ENCODE measurements around the gene SMS.

The SMS gene

DNA sequence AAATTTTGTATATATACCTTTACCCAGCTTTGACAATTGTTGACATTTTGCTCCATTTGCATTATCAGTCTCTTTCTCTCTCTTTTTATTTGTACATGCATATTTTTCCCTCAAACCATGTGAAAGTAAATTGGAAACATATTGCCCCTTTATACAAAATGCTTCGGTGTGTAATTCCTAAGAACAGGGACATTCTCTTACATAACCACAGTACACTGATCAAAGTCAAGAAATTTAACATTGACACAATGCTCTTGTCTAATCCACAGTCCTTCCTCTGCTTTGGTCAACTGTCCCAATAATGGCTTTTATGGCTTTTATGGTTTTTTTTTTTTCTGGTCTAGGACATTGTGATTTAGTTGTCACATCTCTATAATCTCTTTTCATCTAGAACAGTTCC is 9.5 kb upstream of the SMS start:
- Histone ChIP-seq H4K20me1 (no peaks in the 10 kb centered on the region), H3K27ac (no peak overlapping the region), H3K4me3 (no peak overlapping the region), H3K4me1 (no peaks in the 10 kb centered on the region; the same call in 1 of the 2 replicates), H3K4me2 (no peak overlapping the region), H3K36me3 (no peaks in the 10 kb centered on the region), H3K27me3 (no peaks in the 10 kb centered on the region), H3K9me3 (no peaks in the 10 kb centered on the region), H3K9ac (no peak overlapping the region)
- TF ChIP-seq Cebpa-rat (IDR thresholded peaks at IDR 0.05), result no peak

DNA sequence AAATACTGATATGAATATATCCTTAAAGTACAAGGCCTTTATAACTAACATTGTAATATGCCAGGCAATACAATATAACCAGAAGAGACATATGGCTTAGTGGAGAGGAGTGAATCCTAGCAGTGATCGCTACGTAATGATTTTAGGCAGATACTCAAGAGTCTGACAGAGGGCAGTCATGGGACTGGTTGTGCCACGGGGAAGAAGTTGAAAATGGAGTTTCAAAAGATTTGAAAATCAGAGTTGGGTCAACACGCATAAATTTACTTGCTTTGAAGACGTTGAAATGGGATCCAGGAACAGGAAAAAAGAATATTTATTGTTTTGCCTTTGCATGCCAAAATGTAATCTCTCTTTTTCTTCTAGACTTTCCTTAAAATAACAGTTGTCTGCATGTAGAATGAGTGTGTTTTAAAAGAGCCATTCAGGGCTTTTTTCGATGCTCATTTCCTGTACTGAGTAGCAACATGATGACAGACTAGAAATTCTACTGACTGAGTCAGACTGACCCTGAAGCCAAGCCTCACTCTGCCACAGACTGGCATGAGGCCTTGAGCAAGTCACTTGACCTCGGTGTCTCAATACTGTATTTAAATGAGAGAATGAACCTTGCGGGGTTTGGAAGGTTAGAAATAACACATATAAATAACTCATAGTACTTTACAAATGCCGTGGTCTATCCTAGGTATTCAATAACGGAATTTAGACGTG is 8.1 kb upstream of the SMS start:
- H3K4me3 ChIP-seq, result no peak overlapping the region
- no peak for TF ChIP-seq Cebpa-rat (IDR thresholded peaks at IDR 0.05)
- H3K9ac ChIP-seq, result no peak overlapping the region
- H4K20me1 ChIP-seq, result no peaks in the 10 kb centered on the region
- H3K9me3 ChIP-seq, result no peaks in the 10 kb centered on the region
- no peak overlapping the region for H3K27ac ChIP-seq
- no peaks in the 10 kb centered on the region for H3K36me3 ChIP-seq
- H3K27me3 ChIP-seq, result no peaks in the 10 kb centered on the region
- H3K4me1 ChIP-seq, result no peaks in the 10 kb centered on the region; the same call in 1 of the 2 replicates
- H3K4me2 ChIP-seq, result no peak overlapping the region

DNA sequence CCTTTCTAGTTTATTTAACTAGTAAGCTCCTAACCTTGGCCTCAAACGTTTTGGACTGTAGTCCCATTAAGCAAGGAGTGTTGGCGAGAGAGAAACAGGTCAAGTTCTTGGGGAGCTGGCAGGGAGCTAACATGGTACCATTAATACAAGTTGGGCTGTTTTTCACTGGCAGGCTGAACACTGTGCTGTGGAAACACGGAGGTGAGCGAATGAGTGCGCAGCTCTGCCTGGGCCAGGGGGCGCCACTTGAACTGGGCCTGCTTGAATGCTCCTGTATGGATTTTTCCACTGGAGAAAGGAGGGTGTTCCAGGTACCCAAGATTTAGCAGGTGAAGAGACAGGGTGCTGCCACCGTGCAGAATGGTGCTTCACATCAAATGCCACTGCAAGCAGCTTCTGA is 7.4 kb upstream of the SMS start:
- Histone ChIP-seq H3K36me3 (no peaks in the 10 kb centered on the region), H3K9me3 (no peaks in the 10 kb centered on the region), H3K9ac (no peak overlapping the region), H3K4me3 (no peak overlapping the region), H3K4me2 (no peak overlapping the region), H4K20me1 (no peaks in the 10 kb centered on the region), H3K27ac (no peak overlapping the region), H3K4me1 (no peaks in the 10 kb centered on the region; the same call in 1 of the 2 replicates), H3K27me3 (no peaks in the 10 kb centered on the region)
- no peak for TF ChIP-seq Cebpa-rat (IDR thresholded peaks at IDR 0.05)

DNA sequence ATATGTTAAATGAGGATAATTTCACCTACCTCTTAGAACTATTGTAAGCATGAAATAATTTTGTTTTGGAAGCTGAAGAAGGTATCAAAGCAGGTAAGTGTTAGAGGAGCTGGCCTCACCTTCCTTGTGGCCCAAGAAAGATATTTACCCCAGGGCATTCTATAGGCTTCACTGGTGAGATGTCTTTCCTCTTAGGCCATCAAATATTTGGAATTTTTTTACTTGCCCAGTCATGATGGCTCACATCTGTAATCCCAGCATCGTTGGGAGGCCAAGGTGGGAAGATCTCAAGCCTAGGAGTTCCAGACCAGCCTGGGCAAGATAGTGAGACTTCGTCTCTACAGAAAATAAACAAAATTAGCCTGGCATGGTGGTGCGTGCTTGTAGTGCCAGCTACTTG is 6.1 kb upstream of the SMS start:
- Histone ChIP-seq H3K4me1 (no peaks in the 10 kb centered on the region; the same call in 1 of the 2 replicates), H4K20me1 (no peaks in the 10 kb centered on the region), H3K4me3 (no peak overlapping the region), H3K36me3 (no peaks in the 10 kb centered on the region), H3K9ac (no peak overlapping the region), H3K27ac (no peak overlapping the region), H3K9me3 (no peaks in the 10 kb centered on the region), H3K4me2 (no peak overlapping the region), H3K27me3 (no peaks in the 10 kb centered on the region)
- no peak for TF ChIP-seq Cebpa-rat (IDR thresholded peaks at IDR 0.05)

DNA sequence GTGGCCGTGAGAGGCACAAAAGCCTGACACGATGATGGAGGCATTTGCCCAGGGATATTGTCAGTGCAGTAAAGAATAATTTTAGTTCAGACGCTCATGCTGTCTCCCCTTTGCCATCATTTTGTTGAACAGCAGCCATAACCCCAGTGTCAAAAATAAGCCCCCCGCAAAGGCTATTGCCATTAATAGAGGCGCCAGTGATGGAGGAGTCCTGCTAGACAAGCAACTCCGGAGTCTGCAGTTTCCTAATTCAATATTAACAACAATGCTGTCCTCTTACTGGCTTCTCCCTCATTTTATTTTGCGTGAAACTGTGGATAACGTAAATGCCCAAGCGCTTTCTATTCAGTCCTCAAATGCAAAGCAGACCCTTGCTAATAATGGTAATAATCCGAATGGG is 603 bp upstream of the SMS start:
- H3K9ac ChIP-seq, result peak overlapping the region; percentile 82

DNA sequence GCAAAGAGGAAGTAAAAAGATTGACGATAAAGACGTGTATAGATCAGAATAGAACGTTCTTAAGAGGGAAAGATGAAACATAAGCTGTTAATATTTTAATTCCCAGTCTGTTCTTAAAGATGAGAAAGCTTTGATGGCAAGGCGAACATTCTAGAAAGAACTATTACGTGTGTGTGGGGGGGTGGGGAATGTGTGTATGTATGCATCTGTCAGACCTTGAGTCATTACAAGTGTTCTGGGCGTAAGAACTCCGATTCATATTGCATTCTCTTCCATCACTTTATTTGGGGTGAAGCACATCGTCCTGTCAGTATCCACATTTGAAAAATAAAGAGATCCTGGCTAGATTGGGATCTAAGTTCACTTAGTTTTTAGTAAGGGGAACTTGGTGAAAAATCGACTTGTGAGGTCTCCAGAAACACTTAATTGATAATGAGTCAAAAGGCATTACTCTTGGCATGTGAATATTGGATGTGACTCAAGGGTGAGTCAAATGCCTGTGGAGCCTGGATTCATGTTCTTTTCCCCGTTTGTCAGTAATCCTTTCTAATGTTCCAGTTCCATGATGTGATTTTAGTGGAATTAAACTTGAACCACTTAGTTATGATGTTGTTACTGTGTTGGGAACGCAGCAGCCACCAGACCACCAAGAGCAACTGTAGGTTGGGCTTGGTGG is 3.1 kb downstream of the SMS start:
- Histone ChIP-seq H3K36me3 (peaks cover 1% of the 10 kb centered on the region; the same call in 1 of the 2 replicates), H3K4me1 (0 out of 2 replicates have a peak, but pooled peaks cover 8% of the 10 kb centered on the region), H3K4me3 (no peak overlapping the region), H3K27ac (no peak overlapping the region), H4K20me1 (peaks cover 46% of the 10 kb centered on the region), H3K9me3 (peaks cover 16% of the 10 kb centered on the region; the same call in 1 of the 2 replicates), H3K9ac (no peak overlapping the region), H3K27me3 (no peaks in the 10 kb centered on the region), H3K4me2 (no peak overlapping the region)
- TF ChIP-seq Cebpa-rat (IDR thresholded peaks at IDR 0.05), result no peak

More for the DNA sequence above, 603 bp upstream of the SMS start:
- Histone ChIP-seq H4K20me1 (peaks cover 14% of the 10 kb centered on the region; the same call in 1 of the 2 replicates), H3K27me3 (no peaks in the 10 kb centered on the region), H3K4me1 (no peaks in the 10 kb centered on the region), H3K36me3 (no peaks in the 10 kb centered on the region), H3K27ac (peak overlapping the region; percentile 83), H3K9me3 (peaks cover 9% of the 10 kb centered on the region; the same call in 1 of the 2 replicates), H3K4me2 (peak overlapping the region; percentile 63), H3K4me3 (peak overlapping the region; percentile 78)
- TF ChIP-seq Cebpa-rat (IDR thresholded peaks at IDR 0.05), result no peak

DNA sequence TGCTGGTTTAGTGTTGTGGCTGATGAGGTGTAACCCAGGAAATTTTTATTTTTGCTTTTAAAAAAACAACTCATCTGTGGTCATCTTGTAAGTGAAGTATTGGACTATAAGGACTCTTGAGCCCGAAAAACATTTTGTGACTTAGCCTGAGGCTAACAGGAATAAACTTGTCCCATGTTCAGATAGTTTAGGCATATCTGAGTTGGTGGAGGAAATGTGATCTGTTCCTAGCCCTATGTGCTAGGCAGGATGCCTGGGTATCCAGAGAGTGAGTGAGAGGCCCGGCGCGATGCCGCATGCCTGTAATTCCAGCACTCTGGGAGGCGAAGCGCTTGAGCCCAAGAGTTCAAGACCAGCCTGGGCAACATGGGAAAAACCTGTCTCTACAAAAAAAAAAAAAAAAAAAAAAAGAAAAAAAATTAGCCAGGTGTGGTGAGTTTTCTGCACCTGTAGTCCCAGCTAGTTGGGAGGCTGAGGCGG is 3.7 kb downstream of the SMS start:
- Histone ChIP-seq H4K20me1 (peaks cover 51% of the 10 kb centered on the region), H3K27me3 (no peaks in the 10 kb centered on the region), H3K4me2 (no peak overlapping the region), H3K9me3 (peaks cover 21% of the 10 kb centered on the region; the same call in 1 of the 2 replicates), H3K36me3 (peaks cover 7% of the 10 kb centered on the region; the same call in 1 of the 2 replicates), H3K4me3 (no peak overlapping the region), H3K4me1 (0 out of 2 replicates have a peak, but pooled peaks cover 8% of the 10 kb centered on the region), H3K27ac (no peak overlapping the region), H3K9ac (no peak overlapping the region)
- no peak for TF ChIP-seq Cebpa-rat (IDR thresholded peaks at IDR 0.05)

DNA sequence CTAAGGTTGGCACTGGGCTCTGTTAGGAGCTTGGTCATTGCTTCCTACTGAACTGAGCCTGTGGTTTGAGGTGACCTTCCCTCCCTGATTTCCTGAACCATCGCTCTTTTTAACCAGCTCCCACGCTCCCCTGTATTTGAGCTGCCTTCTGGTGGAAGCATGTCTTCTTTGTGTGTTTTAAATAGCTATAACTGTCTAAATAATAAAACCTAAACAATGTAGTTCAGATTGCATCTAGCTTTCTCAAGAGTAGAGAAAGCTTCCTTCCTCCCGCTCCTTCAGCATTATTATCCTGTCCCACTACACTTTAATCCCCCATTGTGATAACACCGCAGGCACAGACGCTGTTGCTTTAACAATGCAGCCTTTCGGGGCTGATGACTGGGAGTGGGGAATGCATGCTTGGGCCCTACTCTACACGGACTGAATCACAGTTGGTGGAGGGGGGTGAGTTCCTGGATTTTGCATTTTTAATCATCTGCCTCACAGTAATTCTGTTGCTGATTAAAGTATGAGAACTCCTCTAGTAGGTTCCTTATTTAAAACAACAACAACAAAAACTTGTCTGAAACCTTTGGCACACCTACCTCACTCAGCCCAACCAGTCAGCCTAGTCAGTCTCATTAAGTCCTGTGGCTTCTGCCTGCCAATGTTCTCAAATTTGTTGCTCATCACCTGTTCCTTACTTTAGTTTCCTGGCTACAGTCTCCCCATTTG is 6.6 kb downstream of the SMS start:
- Histone ChIP-seq H3K36me3 (peaks cover 8% of the 10 kb centered on the region; the same call in 1 of the 2 replicates), H3K4me3 (no peak overlapping the region), H3K27me3 (no peaks in the 10 kb centered on the region), H3K27ac (no peak overlapping the region), H4K20me1 (peaks cover 72% of the 10 kb centered on the region), H3K4me1 (0 out of 2 replicates have a peak, but pooled peaks cover 8% of the 10 kb centered on the region), H3K9ac (no peak overlapping the region), H3K4me2 (peak overlapping the region; percentile 4; the same call in 1 of the 2 replicates), H3K9me3 (0 out of 2 replicates have a peak, but pooled peaks cover 12% of the 10 kb centered on the region)
- TF ChIP-seq Cebpa-rat (IDR thresholded peaks at IDR 0.05), result no peak

DNA sequence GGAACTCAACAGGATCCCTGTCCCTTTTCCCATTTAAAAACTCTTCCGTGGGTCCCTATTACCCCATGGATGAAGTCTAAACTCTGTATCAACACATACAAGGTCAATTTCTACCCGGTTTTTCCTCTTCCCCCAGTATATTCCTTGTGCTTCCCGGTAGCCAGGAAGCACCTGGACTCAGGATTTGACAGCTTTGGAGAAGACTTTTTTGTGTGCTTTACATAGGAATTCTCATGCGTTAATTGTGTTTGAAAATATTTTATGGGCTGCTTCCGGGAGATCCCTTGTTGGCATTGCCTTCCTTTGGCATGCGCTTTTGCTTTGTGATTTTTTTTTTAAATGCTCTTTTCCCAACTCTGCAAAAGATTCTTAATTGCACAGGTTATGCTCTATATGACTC is 7.2 kb downstream of the SMS start:
- no peak for TF ChIP-seq Cebpa-rat (IDR thresholded peaks at IDR 0.05)
- H3K4me2 ChIP-seq, result no peak overlapping the region
- no peak overlapping the region for H3K4me3 ChIP-seq
- H3K36me3 ChIP-seq, result peaks cover 8% of the 10 kb centered on the region; the same call in 1 of the 2 replicates
- 0 out of 2 replicates have a peak, but pooled peaks cover 12% of the 10 kb centered on the region for H3K9me3 ChIP-seq
- H4K20me1 ChIP-seq, result peaks cover 71% of the 10 kb centered on the region
- no peak overlapping the region for H3K9ac ChIP-seq
- H3K4me1 ChIP-seq, result 0 out of 2 replicates have a peak, but pooled peaks cover 8% of the 10 kb centered on the region
- H3K27ac ChIP-seq, result no peak overlapping the region
- H3K27me3 ChIP-seq, result no peaks in the 10 kb centered on the region

Measured in BLaER1 (cell line).